Measurements from ENCODE around the gene EDC4.
A peak's percentile ranks its signal among the peaks of the same experiment; 100 is the strongest.

Gene EDC4

DNA sequence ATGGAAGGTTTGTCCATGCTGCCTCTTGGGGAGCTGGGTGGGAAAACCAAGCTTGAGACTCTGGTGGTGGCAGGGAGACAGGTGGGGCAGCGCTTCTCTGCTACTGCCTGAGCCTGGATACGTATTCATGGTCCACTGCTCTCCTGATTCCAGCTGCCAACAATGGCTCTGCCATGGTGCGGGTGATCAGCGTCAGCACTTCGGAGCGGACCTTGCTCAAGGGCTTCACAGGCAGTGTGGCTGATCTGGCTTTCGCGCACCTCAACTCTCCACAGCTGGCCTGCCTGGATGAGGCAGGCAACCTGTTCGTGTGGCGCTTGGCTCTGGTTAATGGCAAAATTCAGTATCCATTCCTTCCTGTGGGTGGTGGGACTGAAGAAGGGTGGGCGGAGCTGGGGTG is 4.2 kb downstream of the EDC4 start:
- Mint-ChIP-seq H3K27me3 (ENCODE audit: low read depth) (no peaks in the 10 kb centered on the region), H3K4me1 (ENCODE audit: low read depth) (peaks cover 24% of the 10 kb centered on the region), H3K36me3 (ENCODE audit: low read depth) (peaks cover 46% of the 10 kb centered on the region), H3K9me3 (no peaks in the 10 kb centered on the region), H3K27ac (no peak overlapping the region), H3K4me3 (no peak overlapping the region)
- no peak for DNase-seq (ENCODE audit: low spot score)

DNA sequence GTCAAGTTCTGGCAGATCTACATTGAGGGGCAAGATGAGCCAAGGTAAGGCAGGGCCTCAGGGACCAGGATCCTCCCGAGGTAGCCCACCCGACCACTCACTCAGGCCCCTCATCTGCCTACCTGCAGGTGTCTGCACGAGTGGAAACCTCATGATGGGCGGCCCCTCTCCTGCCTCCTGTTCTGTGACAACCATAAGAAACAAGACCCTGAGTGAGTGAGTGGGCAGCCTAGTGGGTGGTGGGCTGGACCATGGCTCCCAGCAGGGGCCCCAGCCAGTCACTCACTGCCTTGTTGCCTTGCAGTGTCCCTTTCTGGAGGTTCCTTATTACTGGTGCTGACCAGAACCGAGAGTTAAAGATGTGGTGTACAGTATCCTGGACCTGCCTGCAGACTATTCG is 5.4 kb downstream of the EDC4 start:
- Mint-ChIP-seq H3K9me3 (no peaks in the 10 kb centered on the region), H3K27ac (no peak overlapping the region), H3K4me3 (no peak overlapping the region), H3K27me3 (ENCODE audit: low read depth) (no peaks in the 10 kb centered on the region), H3K36me3 (ENCODE audit: low read depth) (peaks cover 55% of the 10 kb centered on the region), H3K4me1 (ENCODE audit: low read depth) (peaks cover 19% of the 10 kb centered on the region)
- DNase-seq (ENCODE audit: low spot score) = no peak

DNA sequence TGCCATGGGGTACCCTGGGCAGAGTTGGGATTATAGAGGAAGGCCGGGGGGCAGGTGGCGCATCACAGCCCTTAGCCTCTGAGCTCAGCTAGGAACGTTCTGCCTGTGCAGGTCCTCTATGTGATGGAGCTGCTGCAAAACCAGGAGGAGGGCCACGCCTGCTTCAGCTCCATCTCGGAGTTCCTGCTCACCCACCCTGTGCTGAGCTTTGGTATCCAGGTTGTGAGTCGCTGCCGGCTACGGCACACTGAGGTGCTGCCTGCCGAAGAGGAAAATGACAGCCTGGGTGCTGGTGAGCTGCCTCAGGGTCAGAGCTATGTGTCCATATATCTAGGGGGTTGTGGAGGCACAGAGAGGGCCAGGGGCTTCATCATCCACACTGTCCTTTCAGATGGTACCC is 6.0 kb downstream of the EDC4 start:
- Mint-ChIP-seq H3K36me3 (ENCODE audit: low read depth) (peaks cover 57% of the 10 kb centered on the region), H3K4me1 (ENCODE audit: low read depth) (peaks cover 17% of the 10 kb centered on the region), H3K4me3 (no peak overlapping the region), H3K27ac (no peak overlapping the region), H3K27me3 (ENCODE audit: low read depth) (no peaks in the 10 kb centered on the region), H3K9me3 (no peaks in the 10 kb centered on the region)
- no peak for DNase-seq (ENCODE audit: low spot score)

DNA sequence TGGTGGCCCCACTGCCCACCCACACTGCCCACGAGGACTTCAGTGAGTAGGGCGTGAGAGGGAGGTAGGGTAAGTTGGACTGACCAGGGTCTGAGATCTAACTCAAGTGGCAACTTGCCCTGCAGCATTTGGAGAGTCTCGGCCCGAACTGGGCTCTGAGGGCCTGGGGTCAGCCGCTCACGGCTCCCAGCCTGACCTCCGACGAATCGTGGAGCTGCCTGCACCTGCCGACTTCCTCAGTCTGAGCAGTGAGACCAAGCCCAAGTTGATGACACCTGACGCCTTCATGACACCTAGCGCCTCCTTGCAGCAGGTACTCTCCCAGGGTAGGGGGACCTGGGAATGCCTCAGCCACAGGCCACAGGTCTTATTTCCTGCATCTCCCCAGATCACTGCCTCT is 6.6 kb downstream of the EDC4 start:
- no peaks in the 10 kb centered on the region for H3K9me3 Mint-ChIP-seq
- no peaks in the 10 kb centered on the region for H3K27me3 Mint-ChIP-seq (ENCODE audit: low read depth)
- peaks cover 11% of the 10 kb centered on the region for H3K4me1 Mint-ChIP-seq (ENCODE audit: low read depth)
- DNase-seq (ENCODE audit: low spot score) = no peak
- peaks cover 58% of the 10 kb centered on the region for H3K36me3 Mint-ChIP-seq (ENCODE audit: low read depth)
- no peak overlapping the region for H3K27ac Mint-ChIP-seq
- no peak overlapping the region for H3K4me3 Mint-ChIP-seq

DNA sequence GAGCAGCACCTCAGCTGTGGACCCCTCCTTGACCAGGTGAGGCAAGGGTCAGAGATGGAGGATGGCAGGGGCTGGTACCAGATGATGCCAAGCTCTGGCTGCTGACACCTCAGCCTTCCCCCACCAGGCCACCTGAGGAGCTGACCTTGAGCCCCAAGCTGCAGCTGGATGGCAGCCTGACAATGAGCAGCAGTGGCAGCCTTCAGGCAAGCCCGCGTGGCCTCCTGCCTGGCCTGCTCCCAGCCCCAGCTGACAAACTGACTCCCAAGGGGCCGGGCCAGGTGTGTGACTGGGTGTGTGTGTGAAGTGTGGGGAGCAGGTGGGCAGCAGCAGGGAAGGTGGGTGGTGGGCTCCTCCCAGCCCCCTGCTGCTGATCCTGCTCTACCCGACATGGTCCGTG is 7.1 kb downstream of the EDC4 start:
- Mint-ChIP-seq H3K4me3 (no peak overlapping the region), H3K4me1 (ENCODE audit: low read depth) (peaks cover 7% of the 10 kb centered on the region), H3K27me3 (ENCODE audit: low read depth) (no peaks in the 10 kb centered on the region), H3K9me3 (no peaks in the 10 kb centered on the region), H3K36me3 (ENCODE audit: low read depth) (peaks cover 58% of the 10 kb centered on the region), H3K27ac (no peak overlapping the region)
- no peak for DNase-seq (ENCODE audit: low spot score)

DNA sequence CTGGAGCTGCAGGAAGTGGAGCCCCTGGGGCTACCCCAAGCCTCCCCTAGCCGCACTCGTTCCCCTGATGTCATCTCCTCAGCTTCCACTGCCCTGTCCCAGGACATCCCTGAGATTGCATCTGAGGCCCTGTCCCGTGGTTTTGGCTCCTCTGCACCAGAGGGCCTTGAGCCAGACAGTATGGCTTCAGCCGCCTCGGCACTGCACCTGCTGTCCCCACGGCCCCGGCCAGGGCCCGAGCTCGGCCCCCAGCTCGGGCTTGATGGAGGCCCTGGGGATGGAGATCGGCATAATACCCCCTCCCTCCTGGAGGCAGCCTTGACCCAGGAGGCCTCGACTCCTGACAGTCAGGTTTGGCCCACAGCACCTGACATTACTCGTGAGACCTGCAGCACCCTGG is 7.7 kb downstream of the EDC4 start:
- no peaks in the 10 kb centered on the region for H3K27me3 Mint-ChIP-seq (ENCODE audit: low read depth)
- H3K9me3 Mint-ChIP-seq = no peaks in the 10 kb centered on the region
- peaks cover under 1% of the 10 kb centered on the region for H3K4me1 Mint-ChIP-seq (ENCODE audit: low read depth)
- H3K36me3 Mint-ChIP-seq (ENCODE audit: low read depth) = peaks cover 55% of the 10 kb centered on the region
- H3K27ac Mint-ChIP-seq = no peak overlapping the region
- no peak overlapping the region for H3K4me3 Mint-ChIP-seq
- no peak for DNase-seq (ENCODE audit: low spot score)

DNA sequence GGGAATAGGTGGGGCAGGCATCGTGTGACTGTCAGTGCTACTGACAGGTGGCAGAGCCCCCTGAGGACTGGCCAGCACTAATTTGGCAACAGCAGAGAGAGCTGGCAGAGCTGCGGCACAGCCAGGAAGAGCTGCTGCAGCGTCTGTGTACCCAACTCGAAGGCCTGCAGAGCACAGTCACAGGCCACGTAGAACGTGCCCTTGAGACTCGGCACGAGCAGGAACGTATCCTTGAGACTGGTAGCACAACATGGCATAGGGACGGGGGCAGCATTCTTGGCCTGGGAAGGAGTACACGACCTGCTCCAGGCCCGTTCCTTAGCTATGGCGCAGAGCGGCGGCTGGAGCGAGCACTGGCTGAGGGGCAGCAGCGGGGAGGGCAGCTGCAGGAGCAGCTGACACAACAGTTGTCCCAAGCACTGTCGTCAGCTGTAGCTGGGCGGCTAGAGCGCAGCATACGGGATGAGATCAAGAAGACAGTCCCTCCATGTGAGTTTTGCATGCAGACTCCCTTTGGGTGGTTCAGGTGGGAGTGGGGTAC is 8.8 kb downstream of the EDC4 start:
- peaks cover 50% of the 10 kb centered on the region for H3K36me3 Mint-ChIP-seq (ENCODE audit: low read depth)
- no peaks in the 10 kb centered on the region for H3K9me3 Mint-ChIP-seq
- H3K27ac Mint-ChIP-seq = no peak overlapping the region
- no peaks in the 10 kb centered on the region for H3K4me1 Mint-ChIP-seq (ENCODE audit: low read depth)
- H3K27me3 Mint-ChIP-seq (ENCODE audit: low read depth) = no peaks in the 10 kb centered on the region
- H3K4me3 Mint-ChIP-seq = no peak overlapping the region
- DNase-seq (ENCODE audit: low spot score) = no peak

DNA sequence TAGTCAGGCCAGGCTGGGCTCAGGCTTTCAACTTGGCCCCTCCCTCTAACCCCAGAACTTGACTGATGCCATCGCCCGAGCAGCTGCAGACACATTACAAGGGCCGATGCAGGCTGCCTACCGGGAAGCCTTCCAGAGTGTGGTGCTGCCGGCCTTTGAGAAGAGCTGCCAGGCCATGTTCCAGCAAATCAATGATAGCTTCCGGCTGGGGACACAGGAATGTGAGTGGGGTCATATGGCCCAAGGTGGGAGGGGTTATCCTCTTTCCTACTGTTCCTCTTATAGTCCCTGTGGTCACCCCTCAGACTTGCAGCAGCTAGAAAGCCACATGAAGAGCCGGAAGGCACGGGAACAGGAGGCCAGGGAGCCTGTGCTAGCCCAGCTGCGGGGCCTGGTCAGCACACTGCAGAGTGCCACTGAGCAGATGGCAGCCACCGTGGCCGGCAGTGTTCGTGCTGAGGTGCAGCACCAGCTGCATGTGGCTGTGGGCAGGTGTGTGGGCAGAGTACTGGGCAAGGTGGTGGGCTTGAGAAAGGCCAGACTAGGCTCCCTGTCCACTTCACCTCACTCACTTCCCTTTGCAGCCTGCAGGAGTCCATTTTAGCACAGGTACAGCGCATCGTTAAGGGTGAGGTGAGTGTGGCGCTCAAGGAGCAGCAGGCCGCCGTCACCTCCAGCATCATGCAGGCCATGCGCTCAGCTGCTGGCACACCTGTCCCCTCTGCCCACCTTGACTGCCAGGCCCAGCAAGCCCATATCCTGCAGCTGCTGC is 9.7 kb downstream of the EDC4 start:
- Mint-ChIP-seq H3K9me3 (no peaks in the 10 kb centered on the region), H3K4me1 (ENCODE audit: low read depth) (no peaks in the 10 kb centered on the region), H3K27me3 (ENCODE audit: low read depth) (no peaks in the 10 kb centered on the region), H3K36me3 (ENCODE audit: low read depth) (peaks cover 42% of the 10 kb centered on the region), H3K27ac (no peak overlapping the region), H3K4me3 (no peak overlapping the region)
- no peak for DNase-seq (ENCODE audit: low spot score)

DNA sequence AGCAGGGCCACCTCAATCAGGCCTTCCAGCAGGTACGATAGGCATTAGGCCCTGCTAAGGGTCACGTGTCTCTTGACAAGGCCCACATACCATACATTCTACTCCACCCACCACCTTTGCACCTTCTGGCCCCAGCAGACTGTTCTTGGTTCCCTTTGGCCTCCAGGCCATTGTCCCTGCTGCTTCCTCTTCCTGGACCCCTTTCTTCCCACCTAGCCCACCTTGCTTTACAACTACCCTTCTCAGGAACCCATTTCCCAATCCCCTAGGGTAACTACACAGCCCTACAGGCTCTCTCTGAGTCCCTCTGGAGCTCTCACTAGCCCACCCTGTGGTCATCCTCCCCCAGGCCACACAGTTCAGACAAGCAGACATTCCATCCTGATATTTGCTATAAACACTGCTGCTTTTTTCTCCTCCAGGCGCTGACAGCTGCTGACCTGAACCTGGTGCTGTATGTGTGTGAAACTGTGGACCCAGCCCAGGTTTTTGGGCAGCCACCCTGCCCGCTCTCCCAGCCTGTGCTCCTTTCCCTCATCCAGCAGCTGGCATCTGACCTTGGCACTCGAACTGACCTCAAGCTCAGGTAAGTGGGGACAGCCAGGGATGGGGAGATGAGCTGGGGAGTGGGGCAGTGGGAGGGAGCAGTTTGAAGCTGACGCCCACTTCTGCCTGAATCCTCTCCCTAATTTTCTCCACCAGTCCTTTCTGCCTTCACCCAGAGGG is 10.5 kb downstream of the EDC4 start:
- H3K4me1 Mint-ChIP-seq (ENCODE audit: low read depth) = no peaks in the 10 kb centered on the region
- H3K36me3 Mint-ChIP-seq (ENCODE audit: low read depth) = peaks cover 42% of the 10 kb centered on the region
- H3K9me3 Mint-ChIP-seq = no peaks in the 10 kb centered on the region
- DNase-seq (ENCODE audit: low spot score) = no peak
- no peak overlapping the region for H3K27ac Mint-ChIP-seq
- no peak overlapping the region for H3K4me3 Mint-ChIP-seq
- H3K27me3 Mint-ChIP-seq (ENCODE audit: low read depth) = no peaks in the 10 kb centered on the region

DNA sequence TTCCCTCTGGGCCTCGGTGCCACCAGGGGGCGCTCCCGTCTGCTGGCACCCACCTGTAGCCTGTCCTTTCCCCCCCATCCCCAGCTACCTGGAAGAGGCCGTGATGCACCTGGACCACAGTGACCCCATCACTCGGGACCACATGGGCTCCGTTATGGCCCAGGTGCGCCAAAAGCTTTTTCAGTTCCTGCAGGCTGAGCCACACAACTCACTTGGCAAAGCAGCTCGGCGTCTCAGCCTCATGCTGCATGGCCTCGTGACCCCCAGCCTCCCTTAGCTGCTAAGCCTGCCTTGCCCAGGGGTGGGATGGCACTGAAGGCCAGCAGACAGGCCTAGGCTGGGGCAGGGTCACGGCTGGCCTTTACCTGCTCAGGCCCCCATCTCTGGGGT is 11.0 kb downstream of the EDC4 start:
- no peaks in the 10 kb centered on the region for H3K27me3 Mint-ChIP-seq (ENCODE audit: low read depth)

DNA sequence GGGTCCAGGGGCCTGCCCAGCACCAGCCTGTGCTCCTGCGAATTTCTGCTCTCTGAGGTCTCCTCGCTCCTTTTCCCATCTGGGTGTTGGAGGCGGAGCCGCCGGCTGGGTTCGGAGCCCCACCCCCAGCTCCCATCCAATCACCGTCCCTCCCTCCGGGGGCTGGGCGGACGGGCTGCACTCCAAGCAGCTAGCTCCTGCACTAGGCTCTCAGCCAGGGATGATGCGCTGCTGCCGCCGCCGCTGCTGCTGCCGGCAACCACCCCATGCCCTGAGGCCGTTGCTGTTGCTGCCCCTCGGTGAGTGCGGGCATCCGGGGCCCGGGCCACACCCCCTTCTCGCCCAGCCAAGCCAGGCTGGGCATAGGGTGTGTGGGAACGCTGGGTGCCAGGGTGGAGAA is 11.8 kb downstream of the EDC4 start, which contains the start of gene NRN1L:
Gene NRN1L (plus strand): TSS at position 202 of the 400 bp plus-strand sequence. CDS start 19 bp downstream, at position 221.
- no peaks in the 10 kb centered on the region for H3K4me1 Mint-ChIP-seq (ENCODE audit: low read depth)
- H3K27me3 Mint-ChIP-seq (ENCODE audit: low read depth) = no peaks in the 10 kb centered on the region
- no peak within 1 kb of the TSS for H3K27ac Mint-ChIP-seq
- H3K4me3 Mint-ChIP-seq = no peak within 1 kb of the TSS
- DNase-seq (ENCODE audit: low spot score) = no peak
- no peaks in the 10 kb centered on the region for H3K9me3 Mint-ChIP-seq
- peaks cover 34% of the 10 kb centered on the region for H3K36me3 Mint-ChIP-seq (ENCODE audit: low read depth)

More for the DNA sequence above, 11.0 kb downstream of the EDC4 start:
- Mint-ChIP-seq H3K36me3 (ENCODE audit: low read depth) (peaks cover 40% of the 10 kb centered on the region), H3K4me1 (ENCODE audit: low read depth) (no peaks in the 10 kb centered on the region), H3K9me3 (no peaks in the 10 kb centered on the region), H3K27ac (no peak overlapping the region), H3K4me3 (no peak overlapping the region)
- peak; percentile 50 for DNase-seq (ENCODE audit: low spot score)

DNA sequence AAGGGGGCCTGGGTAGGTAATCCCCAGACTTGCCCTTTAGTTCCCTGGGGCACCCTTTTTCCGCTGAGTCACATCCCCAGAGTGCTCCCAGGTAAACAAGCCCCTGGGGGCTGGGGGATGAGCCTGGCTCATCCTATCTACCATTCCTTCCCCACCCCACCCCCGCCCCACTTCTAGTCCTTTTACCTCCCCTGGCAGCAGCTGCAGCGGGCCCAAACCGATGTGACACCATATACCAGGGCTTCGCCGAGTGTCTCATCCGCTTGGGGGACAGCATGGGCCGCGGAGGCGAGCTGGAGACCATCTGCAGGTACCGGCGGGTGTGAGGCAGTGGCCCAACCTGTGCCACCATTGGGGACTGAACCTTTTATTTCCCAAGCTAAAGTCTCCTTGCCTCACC is 12.7 kb downstream of the EDC4 start:
- H3K27ac Mint-ChIP-seq = no peak overlapping the region
- H3K9me3 Mint-ChIP-seq = no peaks in the 10 kb centered on the region
- H3K4me3 Mint-ChIP-seq = no peak overlapping the region
- H3K27me3 Mint-ChIP-seq (ENCODE audit: low read depth) = no peaks in the 10 kb centered on the region
- peaks cover 31% of the 10 kb centered on the region for H3K36me3 Mint-ChIP-seq (ENCODE audit: low read depth)
- H3K4me1 Mint-ChIP-seq (ENCODE audit: low read depth) = no peaks in the 10 kb centered on the region
- DNase-seq (ENCODE audit: low spot score) = no peak

DNA sequence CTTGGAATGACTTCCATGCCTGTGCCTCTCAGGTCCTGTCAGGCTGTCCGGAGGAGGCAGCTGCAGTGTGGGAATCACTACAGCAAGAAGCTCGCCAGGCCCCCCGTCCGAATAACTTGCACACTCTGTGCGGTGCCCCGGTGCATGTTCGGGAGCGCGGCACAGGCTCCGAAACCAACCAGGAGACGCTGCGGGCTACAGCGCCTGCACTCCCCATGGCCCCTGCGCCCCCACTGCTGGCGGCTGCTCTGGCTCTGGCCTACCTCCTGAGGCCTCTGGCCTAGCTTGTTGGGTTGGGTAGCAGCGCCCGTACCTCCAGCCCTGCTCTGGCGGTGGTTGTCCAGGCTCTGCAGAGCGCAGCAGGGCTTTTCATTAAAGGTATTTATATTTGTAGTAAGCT is 13.1 kb downstream of the EDC4 start:
- Mint-ChIP-seq H3K9me3 (no peaks in the 10 kb centered on the region), H3K27me3 (ENCODE audit: low read depth) (no peaks in the 10 kb centered on the region), H3K4me3 (no peak overlapping the region), H3K36me3 (ENCODE audit: low read depth) (peaks cover 30% of the 10 kb centered on the region), H3K4me1 (ENCODE audit: low read depth) (no peaks in the 10 kb centered on the region), H3K27ac (no peak overlapping the region)
- no peak for DNase-seq (ENCODE audit: low spot score)

DNA sequence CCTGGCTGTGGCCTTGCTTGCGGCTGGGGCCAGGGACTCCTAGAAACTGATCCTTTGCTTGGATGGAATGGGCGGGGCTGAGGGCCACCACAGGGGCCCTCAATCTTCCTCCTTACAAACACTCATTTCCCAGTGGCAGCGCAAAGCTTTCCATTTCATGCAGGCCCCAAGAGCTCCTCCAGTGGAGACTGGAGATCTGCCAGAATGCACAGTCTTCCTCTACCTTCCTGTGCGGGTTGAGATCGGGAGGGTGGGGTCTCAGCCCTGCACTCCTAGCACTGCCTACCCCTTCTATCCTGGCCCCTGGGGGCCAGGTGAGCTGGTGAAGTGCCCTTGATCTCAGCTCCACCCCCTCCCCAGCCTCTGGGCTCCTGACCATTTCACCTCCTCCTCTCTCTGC is 13.5 kb downstream of the EDC4 start:
- Mint-ChIP-seq H3K4me1 (ENCODE audit: low read depth) (no peaks in the 10 kb centered on the region), H3K9me3 (no peaks in the 10 kb centered on the region), H3K27ac (peak overlapping the region; percentile 15), H3K4me3 (no peak overlapping the region), H3K27me3 (ENCODE audit: low read depth) (no peaks in the 10 kb centered on the region), H3K36me3 (ENCODE audit: low read depth) (peaks cover 27% of the 10 kb centered on the region)
- DNase-seq (ENCODE audit: low spot score) = no peak
